GM18502 (cell line): ENCODE data around the gene LRRC10B.

Experiments
- ATAC-seq: cut with Tn5 transposase; IDR thresholded peaks from one replicate; pipeline ENCODE4 v1.9.1; 2021; ENCODE audit warnings: mild to moderate bottlenecking; ENCODE audit not compliant: unreplicated experiment, poor library complexity

LRRC10B gene

GRCh38 chr11:61486011-61486620 lies 22.4 kb upstream of the LRRC10B start:
- ATAC-seq: no peak

GRCh38 chr11:61486779-61487178 lies 21.8 kb upstream of the LRRC10B start:
- ATAC-seq: no peak

DNA sequence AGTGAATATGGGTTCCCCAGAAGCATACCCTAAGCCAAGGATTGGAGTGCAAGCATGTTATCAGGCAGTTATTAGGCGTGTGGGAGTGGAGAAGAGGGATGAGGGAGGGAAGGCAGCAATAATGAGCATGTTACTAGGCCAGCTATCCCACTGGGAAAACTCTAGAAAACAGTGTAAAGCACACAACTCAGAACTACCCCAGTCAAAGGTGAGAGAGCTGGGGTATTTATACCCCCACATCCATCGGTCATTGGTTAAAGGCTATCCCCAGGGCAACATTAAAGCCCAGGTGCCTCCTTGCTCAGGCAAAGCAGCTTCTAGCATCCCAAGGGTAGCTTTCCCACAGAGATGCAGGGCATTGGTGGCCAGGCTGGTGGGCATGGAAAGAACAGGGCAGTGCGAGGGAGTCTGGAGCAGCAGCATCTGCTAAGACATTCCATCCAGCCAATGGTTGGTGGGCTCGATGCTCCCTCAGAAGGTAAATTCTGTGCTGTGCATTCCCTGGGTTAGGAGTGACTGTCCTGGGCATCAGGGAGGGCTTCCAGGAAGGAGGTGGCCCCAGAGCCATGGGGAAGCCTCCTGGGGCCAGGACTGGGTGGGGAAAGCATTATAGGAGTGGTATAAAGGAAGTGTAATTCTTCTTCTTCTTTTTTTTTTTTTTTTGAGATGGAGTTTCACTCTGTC lies 21.1 kb upstream of the LRRC10B start:
- ATAC-seq: no peak

GRCh38 chr11:61488651-61489291 lies 19.8 kb upstream of the LRRC10B start:
- ATAC-seq: no peak

- ATAC-seq: no peak
These were observed 18.5 kb upstream of the LRRC10B start for GRCh38 chr11:61489833-61490721.

GRCh38 chr11:61491736-61492395 lies 16.7 kb upstream of the LRRC10B start:
- no peak for ATAC-seq

- ATAC-seq: no peak
These were observed 14.1 kb upstream of the LRRC10B start for GRCh38 chr11:61494381-61494961.

- ATAC-seq: no peak
These were observed 12.5 kb upstream of the LRRC10B start for GRCh38 chr11:61495801-61496601.

GRCh38 chr11:61496602-61497400 lies 11.7 kb upstream of the LRRC10B start:
- ATAC-seq: no peak

DNA sequence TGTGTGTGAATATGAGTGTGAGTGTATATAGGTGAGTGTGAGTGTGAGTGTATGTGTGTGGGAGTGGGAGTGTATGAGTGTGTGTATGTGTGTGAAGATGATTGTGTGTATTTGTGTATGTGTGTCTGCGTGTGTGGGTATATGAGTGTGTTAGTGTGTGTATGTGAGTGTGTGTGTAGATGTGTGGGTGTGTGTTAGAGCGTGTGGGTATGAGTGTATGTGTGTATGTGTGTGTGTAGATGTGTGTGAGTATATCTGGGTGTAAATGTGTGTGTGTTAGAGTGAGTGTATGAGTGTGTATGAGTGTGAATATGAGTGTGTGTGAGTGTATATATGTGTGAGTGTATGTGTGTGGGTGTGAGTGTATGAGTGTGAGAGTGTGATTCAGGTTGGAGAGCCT lies 11.1 kb upstream of the LRRC10B start:
- ATAC-seq: no peak

DNA sequence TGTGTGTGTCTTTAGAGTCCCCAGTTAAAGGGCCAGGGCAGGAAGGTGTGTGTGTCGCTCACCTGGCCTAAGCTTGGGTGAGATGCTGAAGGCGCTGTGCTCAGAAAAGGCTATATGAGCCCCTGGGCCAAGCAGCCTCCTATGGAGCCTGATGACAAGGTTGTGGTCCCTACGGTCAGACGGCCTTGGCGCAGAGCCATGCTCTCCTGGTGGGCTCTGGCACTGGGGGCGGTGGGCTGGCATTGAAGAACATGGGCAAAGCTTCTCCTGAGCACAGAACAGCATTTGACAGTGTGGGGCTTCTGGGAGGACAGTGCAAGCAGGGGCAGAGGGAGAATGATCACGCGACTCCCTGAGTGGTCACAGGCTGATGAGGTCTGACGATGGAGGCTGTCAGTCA lies 10.7 kb upstream of the LRRC10B start:
- no peak for ATAC-seq

- ATAC-seq: no peak
These were observed 9.7 kb upstream of the LRRC10B start for GRCh38 chr11:61498767-61499341.

DNA sequence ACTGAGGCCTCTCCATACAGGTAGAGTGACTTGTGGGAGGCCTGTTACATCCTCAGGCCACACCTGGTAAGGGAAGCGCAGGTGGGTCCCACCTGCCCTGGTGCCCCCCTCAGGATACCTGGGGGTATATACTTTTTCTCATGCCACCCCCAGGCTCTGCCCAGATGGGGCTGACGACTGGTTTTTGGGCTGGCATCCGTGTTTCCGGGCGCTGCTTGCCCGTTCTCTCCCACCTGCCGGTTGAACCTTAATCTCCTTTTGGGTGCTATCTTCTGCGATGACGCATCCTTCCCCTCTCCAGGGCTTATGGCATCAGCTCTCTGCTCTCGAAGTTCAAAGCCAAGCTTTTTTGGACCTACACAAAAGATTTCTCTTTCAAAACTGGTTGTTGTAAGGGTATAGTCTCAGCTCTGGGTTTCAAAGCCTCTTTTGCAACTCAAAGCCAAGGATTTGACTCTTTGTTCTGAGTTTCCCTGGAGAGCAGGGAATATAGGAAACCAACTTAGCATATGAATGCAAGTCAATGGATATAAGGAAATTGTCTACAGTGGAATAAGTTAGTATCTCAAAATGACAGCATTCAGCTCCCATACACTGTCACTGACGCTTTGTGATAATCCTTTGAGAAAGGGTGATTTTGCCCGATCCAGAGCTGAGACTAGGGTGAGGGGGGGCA lies 8.6 kb upstream of the LRRC10B start:
- no peak for ATAC-seq

DNA sequence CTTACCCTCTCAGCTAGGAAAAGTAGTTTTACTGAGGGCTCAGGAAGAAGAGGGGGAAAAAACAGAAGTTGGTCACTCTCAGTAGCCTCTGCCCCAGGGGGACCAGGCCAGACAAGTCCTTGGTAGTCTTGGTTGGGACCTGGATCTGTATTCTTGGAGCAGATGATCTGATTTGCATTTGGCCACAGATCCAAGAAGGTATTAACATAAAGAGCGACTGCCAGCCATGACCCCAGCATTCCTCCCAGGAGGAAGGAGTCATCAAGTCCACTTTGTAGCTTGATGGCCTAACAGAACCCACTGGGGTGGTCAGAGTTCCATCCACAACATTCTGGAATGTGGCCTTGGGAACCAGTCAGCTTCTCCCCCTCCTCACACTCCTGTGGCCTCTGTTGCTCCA lies 6.0 kb upstream of the LRRC10B start:
- ATAC-seq: no peak

DNA sequence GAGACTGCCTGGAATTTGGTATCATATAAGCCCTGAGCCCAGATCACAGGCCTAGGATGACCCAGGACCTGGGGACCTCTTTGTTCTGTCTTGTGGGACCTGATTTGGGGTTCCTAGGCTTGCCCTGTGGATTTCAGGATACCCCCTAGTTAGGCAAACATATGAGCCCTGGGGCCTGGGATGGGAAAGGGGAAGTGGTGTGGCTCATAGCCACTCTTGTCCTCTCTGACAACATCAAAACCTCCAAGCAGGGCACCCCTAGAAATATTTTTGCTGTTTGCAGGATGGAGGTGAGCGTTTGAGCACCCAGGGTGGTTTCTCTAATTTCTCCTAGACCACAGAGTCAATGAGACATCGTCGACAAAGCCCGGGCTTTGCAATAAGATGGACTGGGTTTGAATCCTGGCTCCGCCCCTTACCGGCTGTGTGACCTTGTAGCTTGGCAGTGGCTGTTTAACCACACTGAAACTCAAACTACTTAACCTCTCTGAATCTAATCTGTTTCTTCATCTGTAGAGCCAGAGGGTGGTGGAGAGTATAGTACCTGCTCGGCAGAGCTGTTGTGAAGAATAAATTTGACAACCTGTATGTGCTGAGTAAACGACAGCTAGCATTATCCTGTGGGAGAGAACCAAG lies 5.3 kb upstream of the LRRC10B start:
- ATAC-seq: no peak

- ATAC-seq: no peak
These were observed 3.4 kb upstream of the LRRC10B start for GRCh38 chr11:61505106-61505505.

DNA sequence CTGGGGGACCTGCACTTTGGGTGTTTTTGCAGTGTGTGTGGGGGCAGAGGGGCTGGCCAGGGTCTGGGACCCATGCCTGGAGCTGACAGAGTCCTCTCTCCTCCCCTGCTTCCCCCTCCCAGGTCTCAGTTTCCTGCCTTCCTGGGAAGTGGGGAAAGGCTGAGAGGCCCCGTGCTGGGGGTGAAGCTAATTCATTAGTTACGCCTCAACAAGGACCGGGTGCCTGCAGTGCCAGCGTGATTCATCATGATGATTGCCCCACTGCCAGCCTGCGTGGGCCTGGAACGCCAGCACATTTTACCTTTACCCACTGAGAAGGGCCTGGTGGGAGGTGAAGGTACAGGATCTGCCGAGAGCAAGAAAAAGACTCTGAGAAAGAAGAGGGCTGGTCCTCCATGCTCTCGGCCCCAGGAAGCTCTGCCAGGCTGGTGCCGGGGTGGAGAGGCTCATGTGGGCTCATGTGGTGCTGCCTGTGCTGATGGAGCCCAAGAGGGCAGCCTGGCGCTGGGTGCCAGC lies 2.9 kb upstream of the LRRC10B start:
- ATAC-seq: no peak
